OCI-LY1 (cell line): ENCODE measurements around the gene MGAT5B.

Experiments used
- H2AFZ ChIP-seq: fragments of 200-600 bp; sonication (generic), shearing (Covaris generic); 2 replicates; pipeline ENCODE4 v1.6.0; 2014; ENCODE audit warnings: antibody characterized with exemption, mild to moderate bottlenecking, low read length
- H3F3A ChIP-seq: fragments of 200-600 bp; sonication (generic), shearing (Covaris generic); 2 replicates; pipeline ENCODE4 v1.6.0; 2014; ENCODE audit warnings: mild to moderate bottlenecking, antibody characterized with exemption, low read length, moderate library complexity; ENCODE audit not compliant: insufficient read depth
- H3K27ac ChIP-seq: fragments of 200-600 bp; sonication (generic); 2 replicates; pipeline ENCODE4 v1.5.1; 2014; ENCODE audit warnings: low read length, mixed run types, mild to moderate bottlenecking, low read depth; ENCODE audit not compliant: poor library complexity, severe bottlenecking
- H3K27me3 ChIP-seq: fragments of 200-600 bp; sonication (generic); 2 replicates; pipeline ENCODE4 v1.6.0; 2014; ENCODE audit warnings: antibody characterized with exemption, mild to moderate bottlenecking, low read length, moderate library complexity; ENCODE audit not compliant: insufficient read depth
- H3K36me3 ChIP-seq: fragments of 200-600 bp; sonication (generic); 2 replicates; pipeline ENCODE4 v1.6.1; 2014; ENCODE audit warnings: mild to moderate bottlenecking, antibody characterized with exemption, low read length, moderate library complexity, mixed read lengths; ENCODE audit not compliant: insufficient read depth
- H3K4me1 ChIP-seq: fragments of 200-600 bp; sonication (generic); 2 replicates; pipeline ENCODE4 v1.5.1; 2014; ENCODE audit warnings: mild to moderate bottlenecking, low read length, moderate library complexity; ENCODE audit not compliant: insufficient read depth, severe bottlenecking
- H3K4me2 ChIP-seq: fragments of 200-600 bp; sonication (generic), shearing (Covaris generic); 2 replicates; pipeline ENCODE4 v1.6.1; 2014; ENCODE audit warnings: low read length
- H3K4me3 ChIP-seq: fragments of 200-600 bp; sonication (generic); 2 replicates; pipeline ENCODE4 v1.5.1; 2014; ENCODE audit warnings: low read length, low read depth, mild to moderate bottlenecking, mixed read lengths; ENCODE audit not compliant: poor library complexity, severe bottlenecking
- H3K79me2 ChIP-seq: fragments of 200-600 bp; shearing (Covaris generic); 2 replicates; pipeline ENCODE4 v1.6.1; 2016; ENCODE audit warnings: mixed run types, low read length, mixed read lengths; ENCODE audit not compliant: insufficient read depth
- H3K9ac ChIP-seq: fragments of 200-600 bp; sonication (generic), shearing (Covaris generic); 2 replicates; pipeline ENCODE4 v1.6.1; 2014; ENCODE audit warnings: mild to moderate bottlenecking, low read length, mixed read lengths
- H3K9me2 ChIP-seq: fragments of 200-600 bp; sonication (generic), shearing (Covaris generic); 2 replicates; pipeline ENCODE4 v1.6.1; 2014; ENCODE audit warnings: low read depth, mild to moderate bottlenecking, low read length, mixed read lengths
- H3K9me3 ChIP-seq: fragments of 200-600 bp; shearing (Covaris generic); 2 replicates; pipeline ENCODE4 v1.6.1; 2014; ENCODE audit warnings: low read length, mixed read lengths
- H4K20me1 ChIP-seq: fragments of 200-600 bp; sonication (generic), shearing (Covaris generic); 2 replicates; pipeline ENCODE4 v1.6.0; 2016; ENCODE audit warnings: mild to moderate bottlenecking, low read length; ENCODE audit not compliant: insufficient read depth
- CTCF ChIP-seq: fragments of 200-600 bp; sonication (generic), shearing (Covaris generic); IDR thresholded peaks from 2 replicates; pipeline ENCODE4 v1.5.1; 2017; ENCODE audit warnings: mild to moderate bottlenecking, antibody characterized with exemption, low read length, moderate library complexity, mixed read lengths
- EZH2 ChIP-seq: fragments of 200-600 bp; sonication (generic), shearing (Covaris generic); IDR thresholded peaks from 2 replicates; pipeline ENCODE4 v1.8.0; 2017; ENCODE audit warnings: borderline replicate concordance, mixed run types, mild to moderate bottlenecking, antibody characterized with exemption, low read length, moderate library complexity, mixed read lengths

The MGAT5B gene

GRCh38 chr17:76873856-76874255, 5.7 kb downstream of the MGAT5B start:
- Histone ChIP-seq H4K20me1 (no peaks in the 10 kb centered on the region), H3K27ac (no peak overlapping the region), H3K36me3 (no peaks in the 10 kb centered on the region; the same call in 1 of the 2 replicates), H3K9ac (no peak overlapping the region), H3K9me3 (peaks cover 13% of the 10 kb centered on the region), H3K79me2 (no peaks in the 10 kb centered on the region), H3K4me3 (no peak overlapping the region), H3F3A (no peaks in the 10 kb centered on the region), H3K4me2 (no peak overlapping the region), H3K9me2 (no peaks in the 10 kb centered on the region), H2AFZ (no peak overlapping the region), H3K4me1 (no peaks in the 10 kb centered on the region), H3K27me3 (peaks cover 23% of the 10 kb centered on the region; the same call in 1 of the 2 replicates)
- no peak for TF ChIP-seq CTCF
- no peak for TF ChIP-seq EZH2

GRCh38 chr17:76877437-76877836, 9.2 kb downstream of the MGAT5B start:
- Histone ChIP-seq H3K27ac (no peak overlapping the region), H3K27me3 (peaks cover 30% of the 10 kb centered on the region), H4K20me1 (no peaks in the 10 kb centered on the region), H3K36me3 (no peaks in the 10 kb centered on the region; the same call in 1 of the 2 replicates), H2AFZ (no peak overlapping the region), H3K79me2 (no peaks in the 10 kb centered on the region), H3F3A (no peaks in the 10 kb centered on the region), H3K9me2 (no peaks in the 10 kb centered on the region), H3K9me3 (peaks cover 13% of the 10 kb centered on the region), H3K9ac (no peak overlapping the region), H3K4me3 (no peak overlapping the region), H3K4me2 (no peak overlapping the region), H3K4me1 (no peaks in the 10 kb centered on the region)
- TF ChIP-seq EZH2 = no peak
- TF ChIP-seq CTCF = no peak

GRCh38 chr17:76878568-76878967, 10.4 kb downstream of the MGAT5B start:
- Histone ChIP-seq H3F3A (no peaks in the 10 kb centered on the region), H3K27ac (no peak overlapping the region), H2AFZ (no peak overlapping the region), H3K4me1 (no peaks in the 10 kb centered on the region), H3K9ac (no peak overlapping the region), H3K4me2 (no peak overlapping the region), H3K79me2 (no peaks in the 10 kb centered on the region), H3K4me3 (no peak overlapping the region), H4K20me1 (no peaks in the 10 kb centered on the region), H3K9me3 (peaks cover 13% of the 10 kb centered on the region), H3K9me2 (no peaks in the 10 kb centered on the region), H3K27me3 (peaks cover 30% of the 10 kb centered on the region), H3K36me3 (no peaks in the 10 kb centered on the region; the same call in 1 of the 2 replicates)
- TF ChIP-seq EZH2 = no peak
- no peak for TF ChIP-seq CTCF
